ENCODE data around the gene KDM8. TPM values are rescaled to one million over a fixed set of nuclear protein-coding genes. Genes with fewer than 3 reads are reported as not detected.
A peak's percentile ranks its signal among the peaks of the same experiment; 100 is the strongest.

Gene KDM8
- 1 to 10 TPM; 8.1 to 10.0 (median 8.8) TPM for polyA plus RNA-seq (ENCODE audit: insufficient read depth in 1 of 5, insufficient read length in 5 of 5, low replicate concordance in 1 of 5)
- long read RNA-seq, donor 1, partial matches to known transcripts = 159 of 160 reads
- long read RNA-seq, donor 1, other reads (novel, unspliced or antisense) = 0 of 160 reads
- long read RNA-seq, donor 2, partial matches to known transcripts = 73 of 74 reads
- long read RNA-seq, donor 2, other reads (novel, unspliced or antisense) = 0 of 74 reads
- long read RNA-seq, donor 3, partial matches to known transcripts = 95 of 139 reads
- long read RNA-seq, donor 3, other reads (novel, unspliced or antisense) = 43 of 139 reads
- long read RNA-seq, donor 4, partial matches to known transcripts = 87 of 88 reads
- long read RNA-seq, donor 4, other reads (novel, unspliced or antisense) = 0 of 88 reads
- long read RNA-seq, donor 5, partial matches to known transcripts = 191 of 191 reads
- long read RNA-seq, donor 5, other reads (novel, unspliced or antisense) = 0 of 191 reads
- long read RNA-seq, donor 6, partial matches to known transcripts = 143 of 144 reads
- long read RNA-seq, donor 6, other reads (novel, unspliced or antisense) = 0 of 144 reads
- long read RNA-seq, donor 7 = 0 reads
- long read RNA-seq, donor 8 = 0 reads

- DNase-seq = peak; percentile 100
These were observed at the start of gene KDM8 for GRCh38 chr16:27203507-27204311. KDM8 (plus strand) TSS chr16:27203526; CDS start chr16:27210124, 6,598 bp downstream.

- DNase-seq = peak; percentile 6 to 18
These were observed 48.4 kb upstream of the KDM8 start for GRCh38 chr16:27154705-27155521.

DNA sequence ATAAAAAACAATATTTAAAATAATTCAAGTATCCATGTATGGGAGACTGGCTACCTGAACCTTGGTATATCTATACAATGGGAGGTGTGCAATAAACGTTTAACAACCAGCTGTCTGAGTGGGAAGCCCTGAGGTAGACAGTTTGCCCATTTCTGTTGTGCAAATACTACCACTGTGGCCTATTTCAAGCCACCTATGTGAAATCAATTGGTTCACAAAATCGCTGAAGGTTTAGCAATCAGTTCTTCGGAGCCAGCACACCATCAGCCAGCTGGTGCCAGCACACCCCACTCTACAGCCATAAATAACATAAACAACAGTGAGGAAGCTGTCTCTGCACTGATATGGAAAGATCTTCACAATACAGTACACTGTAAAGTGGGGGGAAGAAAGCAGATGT lies 46.7 kb upstream of the KDM8 start:
- DNase-seq = no peak

- no peak for DNase-seq
These were observed 41.9 kb upstream of the KDM8 start for GRCh38 chr16:27161398-27161797.

DNA sequence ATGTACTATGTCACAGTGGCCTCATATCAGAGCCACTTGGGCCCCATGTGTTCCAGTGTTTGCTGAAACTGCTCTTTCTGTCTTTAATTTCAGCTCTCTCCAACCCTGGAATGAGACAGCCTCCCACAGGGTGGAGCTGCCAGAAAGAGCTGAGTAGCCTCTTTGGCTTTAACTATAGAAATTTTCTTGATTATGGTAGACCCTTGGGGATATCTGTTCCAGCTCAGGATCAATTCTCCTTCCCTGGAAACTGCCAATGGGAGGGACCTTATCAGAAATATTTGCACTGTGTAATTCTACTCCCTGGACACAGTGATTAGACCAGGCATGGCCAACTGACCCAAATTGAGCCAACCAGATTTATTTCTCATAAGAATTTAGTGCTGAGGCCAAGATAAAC lies 39.0 kb upstream of the KDM8 start:
- no peak for DNase-seq

DNA sequence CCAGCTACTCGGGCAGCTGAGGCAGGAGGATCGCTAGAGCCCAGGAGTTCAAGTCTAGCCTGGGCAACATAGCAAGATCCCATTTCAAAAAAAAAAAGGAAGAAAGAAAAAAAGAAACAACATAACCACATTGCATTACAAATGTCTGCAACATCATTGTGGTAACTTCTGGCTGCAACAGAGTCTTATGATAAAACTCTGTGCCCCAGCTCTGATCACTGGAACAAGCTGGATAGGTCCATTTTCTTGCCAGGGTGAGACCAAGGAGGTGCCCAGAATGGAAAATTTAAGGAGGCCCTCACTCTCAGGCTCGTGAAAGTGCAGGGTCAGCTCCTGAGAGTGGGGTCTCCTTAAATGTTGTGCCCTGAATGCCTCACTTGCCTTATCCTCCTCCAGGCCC lies 37.8 kb upstream of the KDM8 start:
- no peak for DNase-seq

GRCh38 chr16:27168790-27169189 lies 34.5 kb upstream of the KDM8 start:
- DNase-seq = no peak

GRCh38 chr16:27169511-27170071 lies 33.7 kb upstream of the KDM8 start:
- DNase-seq = no peak

DNA sequence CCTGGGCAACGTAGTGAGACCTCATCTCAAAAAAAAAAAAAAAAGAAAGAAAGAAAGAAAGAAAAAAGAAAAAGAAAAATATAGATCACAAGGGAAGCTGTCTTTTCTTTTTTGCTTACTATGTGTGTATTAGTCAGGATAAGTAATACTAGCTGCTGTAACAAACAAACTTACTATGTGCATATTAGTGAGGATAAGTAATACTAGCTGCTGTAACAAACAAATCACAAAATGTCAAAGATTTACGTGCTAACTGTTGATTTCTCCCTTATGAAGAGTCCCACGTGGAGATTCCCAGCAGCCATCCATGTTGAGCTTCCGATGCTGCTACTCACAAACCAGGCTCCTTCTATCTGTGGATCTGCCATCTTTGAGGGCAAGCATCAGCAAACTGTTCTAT lies 31.7 kb upstream of the KDM8 start:
- DNase-seq = no peak

- no peak for DNase-seq
These were observed 29.3 kb upstream of the KDM8 start for GRCh38 chr16:27174007-27174406.

DNA sequence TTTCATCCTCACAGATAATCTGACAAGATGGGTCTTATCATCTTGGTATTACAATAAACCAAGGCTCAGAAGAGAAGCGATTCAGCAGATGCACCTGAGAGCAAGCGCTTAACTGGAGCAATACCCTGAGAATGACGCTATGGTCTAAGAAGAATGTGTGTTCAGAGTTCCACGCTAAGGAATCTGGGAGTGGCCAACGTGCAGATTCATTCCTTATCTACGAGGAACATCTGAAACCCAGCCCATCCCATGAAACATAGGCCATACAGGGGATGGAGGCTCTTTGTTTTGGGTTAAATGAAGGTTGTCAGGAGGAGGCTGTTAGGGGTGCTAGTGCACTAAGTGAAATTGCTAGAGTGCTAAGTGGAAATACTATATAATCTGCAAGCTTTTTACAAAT lies 28.5 kb upstream of the KDM8 start:
- DNase-seq = no peak

DNA sequence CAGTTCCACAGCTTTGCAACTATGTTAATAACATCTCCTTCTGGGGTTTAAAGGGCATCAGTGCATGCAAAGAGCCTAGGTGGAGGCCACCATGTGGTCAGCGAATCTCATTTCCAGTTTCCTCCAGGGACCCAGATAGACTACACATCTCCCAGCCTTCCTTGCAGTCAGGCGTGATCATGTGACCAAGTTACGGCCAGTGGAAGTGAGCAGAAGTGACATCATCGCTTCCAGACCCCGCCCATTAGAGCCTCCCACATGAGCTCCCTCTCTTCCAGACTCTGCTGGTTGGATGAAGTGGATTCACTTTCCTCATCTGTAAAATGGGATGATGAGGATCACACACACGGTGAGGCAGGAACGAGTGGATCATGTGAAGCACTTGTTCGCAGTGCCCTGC lies 27.4 kb upstream of the KDM8 start:
- DNase-seq = no peak

- no peak for DNase-seq
These were observed 26.1 kb upstream of the KDM8 start for GRCh38 chr16:27177031-27177774.

- DNase-seq = peak; percentile 40 to 56
These were observed 23.7 kb upstream of the KDM8 start for GRCh38 chr16:27179500-27180072.

DNA sequence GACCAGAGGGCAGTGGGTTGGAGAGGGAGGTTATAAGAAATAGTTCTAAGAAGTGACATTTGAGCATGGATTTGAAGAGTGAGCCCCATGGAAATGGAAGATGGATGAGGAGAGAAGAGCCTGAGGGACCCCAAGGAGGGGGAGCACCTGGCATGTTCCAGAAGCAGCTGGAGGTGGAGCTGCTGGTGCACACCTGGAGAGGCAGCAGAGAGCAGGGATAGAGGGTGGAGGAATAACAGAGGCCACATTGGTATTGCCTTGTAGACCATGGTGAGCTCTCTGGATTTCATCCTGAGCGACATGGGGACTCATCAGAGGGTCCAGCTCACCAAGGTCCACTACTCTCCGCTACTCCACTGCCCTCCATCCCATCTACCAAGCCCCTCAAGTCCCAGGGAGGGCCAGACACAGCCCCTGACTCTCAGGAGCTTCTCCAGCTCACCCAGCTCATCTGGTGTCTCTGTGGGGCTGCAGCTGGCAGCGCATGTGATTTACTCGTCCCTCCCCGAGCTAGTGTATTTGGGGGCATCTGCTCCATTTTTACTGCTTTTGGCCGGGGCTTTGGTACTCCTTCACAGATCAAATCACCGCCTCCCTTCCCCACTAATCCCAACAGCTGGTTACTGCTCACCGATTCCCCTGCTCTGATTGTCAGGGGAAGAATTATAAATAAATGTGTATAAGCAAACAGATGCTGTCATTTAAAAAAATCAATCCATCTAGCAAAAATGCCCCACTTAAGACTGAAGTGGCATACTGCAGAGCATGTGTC lies 22.1 kb upstream of the KDM8 start:
- no peak for DNase-seq

- DNase-seq = no peak
These were observed 20.4 kb upstream of the KDM8 start for GRCh38 chr16:27182906-27183405.

GRCh38 chr16:27185776-27186130 lies 17.6 kb upstream of the KDM8 start:
- DNase-seq = no peak

DNA sequence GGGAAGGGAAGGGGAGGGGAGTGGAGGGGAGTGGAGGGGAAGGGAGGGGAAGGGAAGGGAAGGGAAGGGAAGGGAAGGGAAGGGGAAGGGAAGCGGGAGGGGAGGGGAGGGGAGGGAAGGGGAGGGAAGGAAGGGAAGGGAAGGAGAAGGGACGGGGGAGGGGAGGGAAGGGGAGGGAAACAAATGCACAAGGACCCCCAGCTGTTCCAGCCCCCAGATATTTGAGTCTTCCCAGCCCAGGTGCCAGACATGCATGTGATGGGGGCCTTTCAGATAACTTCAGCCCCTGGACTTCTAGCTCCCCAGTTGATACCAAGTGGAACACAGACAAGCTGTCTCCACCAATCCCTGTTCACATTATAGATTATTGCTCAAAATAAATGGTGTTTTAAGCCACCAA lies 14.7 kb upstream of the KDM8 start:
- no peak for DNase-seq

DNA sequence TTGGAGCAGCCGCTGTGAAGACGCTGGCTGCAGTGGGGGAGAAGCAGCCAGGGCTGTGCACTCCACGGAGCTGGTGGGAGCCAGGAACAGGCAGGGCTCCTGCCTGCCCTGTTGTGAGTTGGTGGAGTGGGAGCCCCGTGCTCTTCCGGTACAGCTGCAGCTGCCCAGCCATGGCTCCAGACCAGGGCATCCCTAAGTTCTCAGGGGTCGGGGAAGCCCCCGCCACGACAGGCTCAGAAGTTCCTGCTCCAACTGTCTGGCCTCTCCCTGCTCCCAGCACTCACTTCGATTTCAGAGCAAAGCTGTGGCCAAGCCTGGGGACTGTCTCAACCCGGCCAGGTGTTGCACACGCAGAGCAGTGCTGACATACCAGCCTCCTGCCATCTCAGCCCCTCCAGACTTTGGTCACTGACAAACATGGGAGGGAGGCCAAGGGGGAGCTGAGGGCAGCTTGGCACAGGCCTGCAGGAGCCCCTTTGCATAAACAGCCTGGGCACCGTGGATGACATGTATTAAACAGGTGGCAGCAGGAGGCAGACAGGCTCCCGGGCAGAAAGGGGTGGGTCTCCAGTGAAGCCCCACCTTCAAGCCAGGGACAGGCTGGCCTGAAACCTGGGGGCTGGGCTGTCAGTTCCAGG lies 13.9 kb upstream of the KDM8 start:
- no peak for DNase-seq
